Tibial nerve (tissue), 4 donors: ENCODE measurements around the gene KNL1. TPM values are rescaled to one million over a fixed set of nuclear protein-coding genes. Genes with fewer than 3 reads are reported as not detected.

Experiments
- DNase-seq, 2 donors: peaks; one replicate each; pipeline ENCODE4 v3.0.0-alpha.2; 2019; ENCODE audit warnings: low spot score in 2 of 2
- H3K27ac ChIP-seq, 4 donors: fragments of 200-600 bp; sonication (generic) in 3 of 4; one replicate each; pipeline ENCODE4 v1.5.1; 2017 to 2019; ENCODE audit warnings: mild to moderate bottlenecking in 1 of 4
- H3K27me3 ChIP-seq, 2 donors: fragments of 200-600 bp; sonication (generic) in 1 of 2; one replicate each; pipeline versions ENCODE4 v1.5.1 to v1.6.0; 2017 to 2019
- H3K36me3 ChIP-seq, 3 donors: fragments of 200-600 bp; sonication (generic); one replicate each; pipeline ENCODE4 v1.5.1; 2018 to 2019
- H3K4me1 ChIP-seq, 4 donors: fragments of 200-600 bp; sonication (generic) in 3 of 4; one replicate each; pipeline ENCODE4 v1.5.1; 2017 to 2019
- H3K4me3 ChIP-seq, 4 donors: fragments of 200-600 bp; sonication (generic) in 3 of 4; one replicate each; pipeline ENCODE4 v1.5.1; 2017 to 2019; ENCODE audit warnings: mild to moderate bottlenecking in 1 of 4, moderate library complexity in 1 of 4
- H3K9me3 ChIP-seq, 4 donors: fragments of 200-600 bp; sonication (generic) in 3 of 4; one replicate each; pipeline ENCODE4 v1.5.1; 2017 to 2019
- EP300 ChIP-seq, 2 donors: sonication (generic); formaldehyde crosslinking; IDR thresholded peaks; one replicate each; pipeline ENCODE4 v1.6.1; 2017; ENCODE audit warnings: antibody characterized with exemption in 2 of 2, mild to moderate bottlenecking in 1 of 2
- POLR2A ChIP-seq, 2 donors: fragments of 450-650 bp; IDR thresholded peaks; one replicate each; pipeline ENCODE4 v1.6.1; 2017; ENCODE audit warnings: antibody characterized with exemption in 2 of 2, mild to moderate bottlenecking in 2 of 2, moderate library complexity in 2 of 2
- WGBS, 2 donors: methylation state at CpG; one replicate each; pipeline ENCODE4 v1.1.5; 2018; 5-methylcytosine and 5-hydroxymethylcytosine counted together
- total RNA-seq, 4 donors: library from RNA; depleted of rRNA; stranded (reverse); fragments of >200 nt; gene quantifications; one replicate each; pipeline ENCODE4 v1.1.0, GENCODE V29; 2016
- TF ChIP-seq, protein P1 (sequence below), 5 experiments: fragments of 200-600 bp in 3 of 5; fragments of 450-650 bp in 2 of 5; sonication (generic) in 3 of 5; IDR thresholded peaks; one replicate each; pipeline ENCODE4 v1.5.1; 2016 to 2019; ENCODE audit warnings: antibody characterized with exemption in 5 of 5, mild to moderate bottlenecking in 3 of 5, moderate library complexity in 2 of 5

The KNL1 gene
- total RNA-seq, 4 donors from 2014 or later: under 0.01 to 1.3 (median 0.99) TPM

DNA sequence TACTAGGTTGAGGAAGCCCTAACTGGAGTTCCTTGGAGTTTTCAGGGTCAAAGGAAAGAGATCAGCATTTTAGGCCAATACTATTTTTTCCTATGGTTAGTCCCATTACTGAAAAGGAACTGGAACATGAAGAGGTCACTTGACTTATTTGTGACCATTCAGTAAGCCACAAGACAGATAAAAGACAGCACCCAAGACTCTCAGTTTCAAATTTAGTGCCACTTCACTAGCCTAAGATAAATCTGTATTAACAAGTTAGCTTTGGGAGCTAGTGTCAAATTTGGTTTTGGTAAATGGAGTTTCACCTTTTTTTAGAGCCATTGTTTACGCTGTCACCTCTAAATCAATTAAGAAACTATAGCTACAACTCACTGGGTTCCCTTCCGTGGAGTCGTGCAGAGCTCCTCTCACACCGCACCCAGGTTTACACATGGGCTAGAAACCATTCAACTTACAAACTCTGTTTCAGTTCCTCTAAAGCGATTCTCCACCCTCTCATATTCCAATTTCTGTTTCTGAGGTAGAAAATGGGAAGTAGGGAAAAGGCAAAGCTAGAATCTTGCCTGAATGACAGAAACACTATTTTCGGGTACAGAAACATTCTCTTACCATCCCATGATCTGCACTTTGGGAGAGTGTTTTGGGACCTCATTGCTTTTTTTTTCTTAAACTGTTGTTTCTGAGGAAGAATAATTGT lies 43.6 kb upstream of the KNL1 start:
- no peak overlapping the region for H3K4me3 ChIP-seq
- no peaks in the 10 kb centered on the region for H3K4me1 ChIP-seq
- H3K9me3 ChIP-seq: no peaks in the 10 kb centered on the region
- H3K27ac ChIP-seq: no peak overlapping the region
- DNase-seq: no peak
- no peaks in the 10 kb centered on the region for H3K27me3 ChIP-seq
- TF ChIP-seq EP300 (IDR thresholded peaks at IDR 0.05) (no peak), POLR2A (IDR thresholded peaks at IDR 0.05) (no peak)
- TF ChIP-seq, protein P1, sequence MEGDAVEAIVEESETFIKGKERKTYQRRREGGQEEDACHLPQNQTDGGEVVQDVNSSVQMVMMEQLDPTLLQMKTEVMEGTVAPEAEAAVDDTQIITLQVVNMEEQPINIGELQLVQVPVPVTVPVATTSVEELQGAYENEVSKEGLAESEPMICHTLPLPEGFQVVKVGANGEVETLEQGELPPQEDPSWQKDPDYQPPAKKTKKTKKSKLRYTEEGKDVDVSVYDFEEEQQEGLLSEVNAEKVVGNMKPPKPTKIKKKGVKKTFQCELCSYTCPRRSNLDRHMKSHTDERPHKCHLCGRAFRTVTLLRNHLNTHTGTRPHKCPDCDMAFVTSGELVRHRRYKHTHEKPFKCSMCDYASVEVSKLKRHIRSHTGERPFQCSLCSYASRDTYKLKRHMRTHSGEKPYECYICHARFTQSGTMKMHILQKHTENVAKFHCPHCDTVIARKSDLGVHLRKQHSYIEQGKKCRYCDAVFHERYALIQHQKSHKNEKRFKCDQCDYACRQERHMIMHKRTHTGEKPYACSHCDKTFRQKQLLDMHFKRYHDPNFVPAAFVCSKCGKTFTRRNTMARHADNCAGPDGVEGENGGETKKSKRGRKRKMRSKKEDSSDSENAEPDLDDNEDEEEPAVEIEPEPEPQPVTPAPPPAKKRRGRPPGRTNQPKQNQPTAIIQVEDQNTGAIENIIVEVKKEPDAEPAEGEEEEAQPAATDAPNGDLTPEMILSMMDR (IDR thresholded peaks at IDR 0.05): no peak
- H3K36me3 ChIP-seq: peaks cover 0 to 88% (median 0%) of the 10 kb centered on the region in 3 donors
- 84 to 89% methylated on average over 6 of the region's 6 CpGs for WGBS, 2 donors

- Histone ChIP-seq H3K4me1 (peaks cover 0 to 10% (median 0%) of the 10 kb centered on the region in 4 donors), H3K4me3 (no peak overlapping the region), H3K27me3 (no peaks in the 10 kb centered on the region), H3K27ac (no peak overlapping the region), H3K9me3 (no peaks in the 10 kb centered on the region), H3K36me3 (peaks cover 0 to 74% (median 0%) of the 10 kb centered on the region in 3 donors)
- no peak for TF ChIP-seq EP300 (IDR thresholded peaks at IDR 0.05)
- TF ChIP-seq, protein P1 (IDR thresholded peaks at IDR 0.05): no peak
- TF ChIP-seq POLR2A (IDR thresholded peaks at IDR 0.05): no peak
- no peak for DNase-seq
- 50 to 73% methylated on average over 4 of the region's 4 CpGs for WGBS, 2 donors
These were observed 39.9 kb upstream of the KNL1 start for GRCh38 chr15:40554161-40554525.

- H3K36me3 ChIP-seq: peaks cover 0 to 69% (median 0%) of the 10 kb centered on the region in 3 donors
- H3K4me3 ChIP-seq: no peak overlapping the region
- H3K4me1 ChIP-seq: peaks cover 0 to 14% (median 0%) of the 10 kb centered on the region in 4 donors
- TF ChIP-seq POLR2A (IDR thresholded peaks at IDR 0.05): no peak
- TF ChIP-seq EP300 (IDR thresholded peaks at IDR 0.05): no peak
- TF ChIP-seq, protein P1 (IDR thresholded peaks at IDR 0.05): no peak
- no peaks in the 10 kb centered on the region for H3K9me3 ChIP-seq
- no peak for DNase-seq
- no peak overlapping the region for H3K27ac ChIP-seq
- 94% methylated on average over 2 of the region's 2 CpGs for WGBS, 2 donors
- no peaks in the 10 kb centered on the region for H3K27me3 ChIP-seq
These were observed 38.2 kb upstream of the KNL1 start for GRCh38 chr15:40555876-40556275.

DNA sequence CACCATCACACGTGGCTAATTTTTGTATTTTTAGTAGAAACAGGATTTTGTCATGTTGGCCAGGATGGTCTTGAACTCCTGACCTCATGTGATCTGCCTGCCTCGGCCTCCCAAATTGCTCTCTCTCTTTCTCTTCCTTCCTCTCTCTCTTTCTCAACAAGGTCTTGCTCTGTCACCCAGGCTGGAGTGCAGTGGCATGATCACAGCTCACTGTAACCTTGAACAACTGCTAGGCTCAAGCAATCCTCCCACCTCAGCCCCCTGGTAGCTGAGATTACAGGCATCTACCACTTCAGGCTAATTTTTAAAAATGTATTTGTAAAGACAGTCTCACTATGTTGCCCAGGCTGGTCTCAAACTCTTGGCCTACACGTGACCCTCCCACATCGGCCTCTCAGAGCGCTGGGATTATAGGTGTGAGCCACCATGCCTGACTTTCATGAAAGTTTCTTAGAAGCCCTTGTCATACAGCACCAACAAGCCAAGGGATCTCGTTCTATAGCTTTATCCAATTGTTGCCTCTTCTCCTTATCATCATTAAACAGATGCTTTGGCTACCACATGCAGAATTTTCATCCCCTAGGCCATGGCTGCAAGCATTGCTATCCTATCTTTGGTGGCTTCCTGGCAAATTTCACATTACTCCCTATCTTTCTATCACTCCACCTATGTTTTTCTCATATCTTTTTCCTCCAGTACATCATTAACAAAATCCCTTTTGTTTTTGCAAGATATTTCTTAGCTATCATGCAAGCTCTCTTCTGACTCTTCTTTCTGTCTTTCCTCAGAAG lies 34.9 kb upstream of the KNL1 start:
- WGBS, 2 donors: 89 to 90% methylated on average over 6 of the region's 6 CpGs
- H3K27me3 ChIP-seq: no peaks in the 10 kb centered on the region
- H3K4me3 ChIP-seq: no peak overlapping the region
- H3K27ac ChIP-seq: no peak overlapping the region
- H3K9me3 ChIP-seq: no peaks in the 10 kb centered on the region
- no peak for DNase-seq
- H3K36me3 ChIP-seq: peaks cover 0 to 56% (median 0%) of the 10 kb centered on the region in 3 donors
- TF ChIP-seq POLR2A (IDR thresholded peaks at IDR 0.05) (no peak), EP300 (IDR thresholded peaks at IDR 0.05) (no peak)
- TF ChIP-seq, protein P1 (IDR thresholded peaks at IDR 0.05): no peak
- H3K4me1 ChIP-seq: peaks cover 0 to 35% (median 0%) of the 10 kb centered on the region in 4 donors

DNA sequence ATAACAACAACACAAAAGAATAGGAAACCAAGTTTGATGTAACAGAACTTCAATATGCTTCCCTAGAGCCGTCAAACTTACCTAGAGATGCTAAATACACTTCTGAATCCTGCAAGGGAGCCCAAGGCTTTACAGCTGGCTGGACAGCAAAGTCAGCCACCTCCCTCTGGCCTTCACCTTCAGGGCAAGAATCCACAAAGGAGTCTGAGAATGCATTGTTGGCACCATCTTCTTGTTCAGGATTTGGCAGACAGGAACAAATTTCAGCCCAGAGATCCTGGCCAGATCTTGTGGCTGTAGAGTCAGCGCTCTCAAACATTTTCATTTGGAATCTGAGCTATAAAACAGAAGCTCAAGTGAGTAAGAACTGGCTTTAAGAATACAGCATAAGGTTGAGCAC lies 31.4 kb upstream of the KNL1 start:
- no peak for TF ChIP-seq POLR2A (IDR thresholded peaks at IDR 0.05)
- TF ChIP-seq, protein P1 (IDR thresholded peaks at IDR 0.05): no peak
- no peak for TF ChIP-seq EP300 (IDR thresholded peaks at IDR 0.05)
- DNase-seq: no peak
- Histone ChIP-seq H3K9me3 (no peaks in the 10 kb centered on the region), H3K36me3 (peaks cover 0 to 31% (median 0%) of the 10 kb centered on the region in 3 donors), H3K27ac (no peak overlapping the region), H3K4me1 (peaks cover 0 to 42% (median 2%) of the 10 kb centered on the region in 4 donors), H3K27me3 (no peaks in the 10 kb centered on the region), H3K4me3 (no peak overlapping the region)
- 79 to 87% methylated on average over 2 of the region's 2 CpGs for WGBS, 2 donors
